Motor neuron (in vitro differentiated cells): ENCODE data around the gene OR56A5. TPM values are rescaled to one million over a fixed set of nuclear protein-coding genes. Genes with fewer than 3 reads are reported as not detected.
A peak's percentile ranks its signal among the peaks of the same experiment; 100 is the strongest.

Experiments used
- ATAC-seq, 8 experiments: fragments of 200-7000 bp; cut with Tn5 transposase; replicated peaks in 6 of 8; 2 replicates each; pipeline ENCODE4 v1.8.0; 2021; ENCODE audit warnings: mild to moderate bottlenecking in 8 of 8, moderate library complexity in 8 of 8
- H3K27ac ChIP-seq, 2 donors: fragments of 250-450 bp; sonication (Bioruptor Pico); 2 replicates each; pipeline ENCODE4 v1.9.0; 2021; ENCODE audit warnings: antibody characterized with exemption in 2 of 2, mild to moderate bottlenecking in 2 of 2, moderate library complexity in 1 of 2
- H3K4me1 ChIP-seq, 2 donors: fragments of 250-450 bp; sonication (Bioruptor Pico); replicated peaks in 1 of 2; 2 replicates each; pipeline ENCODE4 v1.6.1; 2021; ENCODE audit warnings: antibody characterized with exemption in 2 of 2, mild to moderate bottlenecking in 2 of 2, moderate library complexity in 1 of 2
- H3K4me3 ChIP-seq, 5 donors: fragments of 250-450 bp; sonication (Bioruptor Pico); 2 replicates each; pipeline ENCODE4 v1.9.0; 2021; ENCODE audit warnings: antibody characterized with exemption in 5 of 5, mild to moderate bottlenecking in 5 of 5, moderate library complexity in 4 of 5
- WGBS, 10 experiments: fragments of 450-650 bp; shearing (Covaris generic); methylation state at CpG; one replicate each; pipeline ENCODE4 v1.0.0; 2022; 5-methylcytosine and 5-hydroxymethylcytosine counted together
- in situ Hi-C, 9 experiments: fragments of 400-800 bp; cut with MboI; loops; one replicate each; pipeline ENCODE4 v1.15.0; 2021; ENCODE audit warnings: low sequenced_read_pairs in 9 of 9, low pct_unique_long_range_greater_than_20kb in 2 of 9; ENCODE audit not compliant: unreplicated experiment in 9 of 9
- total RNA-seq, 8 experiments: library from RNA; unstranded; fragments of 300-600 nt; gene quantifications; 2 replicates each; pipeline versions ENCODE4 v1.2.3 to v1.2.4, GENCODE V29; 2022

Gene OR56A5
- total RNA-seq, 8 experiments from 2014 or later: 0.32 to 1.6 (median 0.84) TPM; not detected in 5

DNA sequence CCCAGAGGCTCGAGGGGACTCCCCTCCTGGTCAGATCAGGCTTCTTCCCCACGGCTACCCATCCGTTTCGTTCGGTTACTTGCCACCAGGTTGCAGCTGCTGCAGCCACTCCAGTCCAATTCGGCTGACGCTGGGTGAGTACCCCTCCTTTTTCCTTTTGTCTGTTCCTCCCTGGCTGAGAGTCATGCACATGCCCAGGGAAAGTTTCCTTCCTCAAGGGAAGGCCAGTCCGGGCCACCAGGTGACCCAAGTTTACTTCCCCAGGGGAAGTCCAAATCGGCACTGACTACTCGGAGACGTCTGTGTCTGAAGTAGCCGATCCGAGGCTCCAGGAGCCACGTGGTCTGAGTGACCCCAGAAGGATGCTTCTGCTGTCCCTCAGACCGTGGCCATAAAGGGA, 39.5 kb downstream of the OR56A5 start:
- no peak for ATAC-seq
- Histone ChIP-seq H3K27ac (no peak overlapping the region), H3K4me1 (no peaks in the 10 kb centered on the region), H3K4me3 (no peak overlapping the region)
- WGBS, 10 experiments: 0 to 87% (median 79%) methylated on average over 1 to 9 of the region's 15 CpGs; no CpG with 5 or more reads in 4 of the 10 experiments
- in situ Hi-C loops: no loop called here

DNA sequence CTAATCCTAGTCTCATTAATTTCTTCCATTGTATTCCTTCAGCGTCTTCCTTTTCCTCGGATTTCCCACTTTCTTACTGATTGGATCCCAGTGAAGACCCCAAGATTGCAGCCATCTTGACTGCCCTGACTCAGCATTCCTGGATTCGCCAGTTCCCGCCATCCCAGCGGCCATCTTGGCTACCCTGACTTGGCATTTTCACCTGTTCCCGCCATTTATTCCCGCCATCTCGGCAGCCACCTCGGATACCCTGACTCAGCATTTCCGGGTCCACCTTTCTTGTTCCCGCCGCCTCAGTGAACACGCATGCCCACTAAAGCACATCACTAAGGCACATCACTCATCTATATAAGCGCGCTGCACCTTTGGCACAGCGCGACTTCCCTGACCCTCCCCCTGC, 40.0 kb downstream of the OR56A5 start:
- Histone ChIP-seq H3K4me3 (no peak overlapping the region), H3K4me1 (no peaks in the 10 kb centered on the region), H3K27ac (no peak overlapping the region)
- in situ Hi-C loops: no loop called here
- ATAC-seq: no peak
- WGBS, 10 experiments: 42 to 100% (median 84%) methylated on average over 1 to 13 of the region's 17 CpGs

DNA sequence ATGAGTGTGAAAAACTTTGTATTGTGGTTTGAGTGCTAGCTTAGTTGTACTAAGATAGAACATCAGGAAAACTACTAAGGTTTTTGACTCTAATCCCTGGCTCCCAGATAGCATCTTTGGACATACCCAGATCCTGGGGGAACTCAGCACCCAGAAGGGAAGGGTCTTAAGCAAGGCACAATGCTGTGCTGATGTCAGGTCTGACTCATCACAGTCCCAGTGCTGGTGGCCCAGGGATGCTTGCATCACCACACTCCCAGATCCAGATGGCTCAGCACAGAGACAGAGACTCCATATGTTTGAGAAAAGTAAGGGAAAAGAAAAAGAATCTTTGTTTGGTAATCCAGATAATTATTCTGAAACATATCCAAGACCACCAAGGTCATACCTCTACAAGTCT, 44.5 kb downstream of the OR56A5 start:
- in situ Hi-C loops: no loop called here
- peak in 2 of 8 experiments; percentile 44 to 57 for ATAC-seq
- Histone ChIP-seq H3K27ac (no peak overlapping the region), H3K4me1 (no peaks in the 10 kb centered on the region), H3K4me3 (no peak overlapping the region)

DNA sequence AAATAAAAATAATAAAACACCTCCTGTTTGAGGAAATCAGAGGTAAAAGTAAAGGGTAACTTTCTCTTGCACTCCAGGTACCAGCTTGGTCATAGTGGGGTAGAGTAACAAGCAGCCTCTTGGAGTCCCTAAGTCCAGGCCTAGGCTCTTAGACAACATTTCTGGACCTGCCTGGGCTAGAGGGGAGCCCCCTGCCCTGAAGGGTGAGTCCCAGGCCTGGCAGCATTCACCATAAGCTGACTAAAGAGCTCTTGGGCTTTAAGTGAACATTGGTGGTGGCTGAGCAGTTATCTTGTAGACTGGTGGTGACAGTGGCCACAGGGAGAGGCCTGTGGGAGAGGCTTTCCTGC, 44.9 kb downstream of the OR56A5 start:
- Histone ChIP-seq H3K4me3 (no peak overlapping the region), H3K4me1 (no peaks in the 10 kb centered on the region), H3K27ac (no peak overlapping the region)
- in situ Hi-C loops: no loop called here
- peak in 1 of 8 experiments; percentile 24 for ATAC-seq

DNA sequence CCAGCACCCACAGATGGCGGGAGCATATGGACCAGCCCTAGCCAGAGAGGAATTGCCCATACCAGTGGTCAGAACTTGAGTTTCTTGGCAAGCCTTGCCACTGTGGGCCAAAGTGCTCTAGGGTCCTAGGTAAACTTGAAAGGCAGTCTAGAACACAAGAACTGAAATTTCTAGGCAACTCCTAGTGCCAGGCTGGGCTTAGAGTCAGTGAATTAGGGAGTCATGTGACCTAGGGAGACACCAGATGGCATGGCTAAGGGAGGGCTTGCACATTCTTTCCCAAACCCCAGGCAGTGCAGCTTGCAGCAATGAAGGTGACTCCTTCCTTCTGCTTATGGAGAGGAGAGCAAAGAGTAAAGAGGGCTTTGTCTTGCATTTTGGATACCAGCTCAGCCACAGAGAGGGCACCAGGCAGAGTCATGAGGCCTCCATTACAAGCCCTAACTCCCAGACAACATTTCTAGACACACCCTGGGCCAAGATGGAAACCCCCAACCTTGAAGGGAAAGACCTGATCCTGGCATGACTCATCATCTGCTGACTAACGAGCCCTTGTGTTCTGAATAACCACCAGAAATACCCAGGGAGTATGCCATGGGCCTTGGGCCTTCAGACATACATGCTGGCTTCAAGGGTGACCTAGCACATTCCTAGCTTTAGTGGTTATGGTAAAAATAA, 45.4 kb downstream of the OR56A5 start:
- 80 to 100% (median 94%) methylated on average over 1 of the region's 2 CpGs; no CpG with 5 or more reads in 6 of the 10 experiments for WGBS, 10 experiments
- no peaks in the 10 kb centered on the region for H3K4me1 ChIP-seq
- in situ Hi-C loops: no loop called here
- peak in 2 of 8 experiments; percentile 94 to 96 for ATAC-seq
- H3K4me3 ChIP-seq: no peak overlapping the region
- H3K27ac ChIP-seq: no peak overlapping the region

Other genes starting within 250 kb of the OR56A5 start
- under 1 TPM in 6 of 8 experiments, not detected in 2; 0.08 to 0.43 (median 0.18) TPM for gene OR56B1, start 232.0 kb downstream of the OR56A5 start, total RNA-seq
- under 1 TPM in 7 of 8 experiments, not detected in 1; 0.21 to 0.81 (median 0.38) TPM for gene OR52N4, start 214.3 kb downstream of the OR56A5 start, total RNA-seq
- gene OR52N5, start 185.1 kb downstream of the OR56A5 start, total RNA-seq: under 1 TPM in 2 of 8 experiments, not detected in 6; 0.05 to 0.47 TPM
- under 1 TPM in 1 of 8 experiments, not detected in 7; 0.19 TPM for gene OR52N1, start 177.2 kb downstream of the OR56A5 start, total RNA-seq
- gene OR52N2, start 159.6 kb downstream of the OR56A5 start, total RNA-seq: under 1 TPM in 1 of 8 experiments, not detected in 7; 0.66 TPM
- gene OR52E6, start 126.6 kb downstream of the OR56A5 start, total RNA-seq: under 1 TPM in 1 of 8 experiments, not detected in 7; 0.52 TPM
- under 1 TPM in 2 of 8 experiments, not detected in 6; 0.18 to 0.28 TPM for gene OR52E8, start 110.8 kb downstream of the OR56A5 start, total RNA-seq
- under 1 TPM in 3 of 8 experiments, not detected in 5; 0.05 to 0.52 (median 0.17) TPM for gene OR52E4, start 87.9 kb downstream of the OR56A5 start, total RNA-seq
- under 1 TPM in 2 of 8 experiments, not detected in 6; 0.19 to 0.24 TPM for gene OR52E5, start 75.3 kb downstream of the OR56A5 start, total RNA-seq
- gene OR56A3, start 26.2 kb downstream of the OR56A5 start, total RNA-seq: under 1 TPM in 5 of 8 experiments, not detected in 3; 0.08 to 0.80 (median 0.10) TPM
- under 1 TPM in 2 of 8 experiments, not detected in 6; 0.21 to 0.62 TPM for gene OR52L1, start 18.5 kb upstream of the OR56A5 start, total RNA-seq
- gene OR56A4, start 38.5 kb upstream of the OR56A5 start, total RNA-seq: under 1 TPM in 4 of 8 experiments, not detected in 4; 0.10 to 0.76 (median 0.15) TPM
- under 1 TPM in 6 of 8 experiments, not detected in 2; under 0.01 to 0.38 (median 0.12) TPM for gene OR56A1, start 62.3 kb upstream of the OR56A5 start, total RNA-seq
- gene OR56B4, start 139.2 kb upstream of the OR56A5 start, total RNA-seq: under 1 TPM in 1 of 8 experiments, not detected in 7; 0.18 TPM
- gene OR52B2, start 201.8 kb upstream of the OR56A5 start, total RNA-seq: under 1 TPM in 2 of 8 experiments, not detected in 6; 0.18 to 0.81 TPM
- under 1 TPM in 4 of 8 experiments, not detected in 4; 0.16 to 0.71 (median 0.36) TPM for gene OR52W1, start 230.7 kb upstream of the OR56A5 start, total RNA-seq
- gene C11orf42, start 237.1 kb upstream of the OR56A5 start, total RNA-seq: 1 to 10 TPM in 2 of 8 experiments, under 1 TPM in 5, not detected in 1; 0.50 to 1.3 (median 0.81) TPM